GM12892 (cell line): ENCODE results near the gene RPL6.

Experiments
- POLR2A ChIP-seq: IDR thresholded peaks from 2 replicates; pipeline ENCODE4 v1.6.1; 2011; ENCODE audit warnings: low read depth, low read length, control low read depth
- TAF1 ChIP-seq: IDR thresholded peaks from 2 replicates; pipeline ENCODE4 v1.6.1; 2011; ENCODE audit warnings: low read depth, mild to moderate bottlenecking, control low read depth, low read length, borderline replicate concordance

DNA sequence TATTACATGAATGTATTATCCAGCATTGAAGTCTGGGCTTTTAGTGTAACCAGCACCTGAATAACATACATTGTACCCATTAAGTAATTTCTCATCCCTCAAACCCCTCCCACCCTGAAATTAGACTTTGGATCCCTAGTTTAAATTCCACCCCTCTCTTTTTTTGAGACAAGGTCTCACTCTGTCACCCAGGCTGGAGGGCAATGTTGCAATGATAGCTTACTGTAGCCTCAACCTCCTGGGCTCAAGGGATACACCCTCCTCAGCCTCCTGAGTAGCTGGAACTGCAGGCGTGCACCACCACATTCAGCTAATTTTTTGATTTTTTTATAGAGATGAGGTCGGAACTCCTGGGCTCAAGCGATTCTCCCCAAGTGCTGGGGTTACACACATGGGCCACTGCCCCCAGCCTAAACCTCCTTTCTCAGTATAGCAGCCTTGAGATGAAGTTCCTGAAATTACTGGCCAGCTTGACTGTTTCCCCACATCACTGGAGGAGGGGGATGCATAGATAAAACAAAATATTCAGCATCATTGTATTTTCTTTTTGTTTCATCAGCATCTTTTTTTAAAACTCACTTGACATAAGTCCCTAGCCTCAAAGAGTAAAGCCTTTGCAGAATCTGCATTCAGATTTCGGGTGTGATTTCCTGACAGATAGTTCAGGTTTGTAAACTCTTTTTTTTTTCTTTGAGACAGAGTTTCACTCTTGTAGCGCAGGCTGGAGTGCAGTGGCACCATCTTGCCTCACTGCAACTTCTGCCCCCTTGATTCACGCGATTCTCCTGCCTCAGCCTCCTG, 16.4 kb upstream of the RPL6 start:
- TF ChIP-seq TAF1 = no peak
- TF ChIP-seq POLR2A = no peak
